Vagina (tissue), 2 donors: ENCODE data around the gene FAM117A.

Experiments used
- CTCF ChIP-seq, 3 experiments: fragments of 450-650 bp in 2 of 3; fragments of 200-600 bp in 1 of 3; sonication (generic) in 1 of 3; IDR thresholded peaks; one replicate each; pipeline ENCODE4 v1.5.1; 2017 to 2019; ENCODE audit warnings: antibody characterized with exemption in 3 of 3, mild to moderate bottlenecking in 2 of 3, moderate library complexity in 2 of 3
- POLR2A ChIP-seq, 2 donors: fragments of 450-650 bp; IDR thresholded peaks; one replicate each; pipeline ENCODE4 v1.6.1; 2017; ENCODE audit warnings: antibody characterized with exemption in 2 of 2, mild to moderate bottlenecking in 2 of 2, moderate library complexity in 2 of 2
- POLR2AphosphoS5 ChIP-seq, 2 donors: sonication (generic); formaldehyde crosslinking; IDR thresholded peaks; one replicate each; pipeline ENCODE4 v1.9.0; 2017; ENCODE audit warnings: antibody characterized with exemption in 2 of 2, mild to moderate bottlenecking in 2 of 2, low read depth in 1 of 2; ENCODE audit not compliant: insufficient read depth in 1 of 2

DNA sequence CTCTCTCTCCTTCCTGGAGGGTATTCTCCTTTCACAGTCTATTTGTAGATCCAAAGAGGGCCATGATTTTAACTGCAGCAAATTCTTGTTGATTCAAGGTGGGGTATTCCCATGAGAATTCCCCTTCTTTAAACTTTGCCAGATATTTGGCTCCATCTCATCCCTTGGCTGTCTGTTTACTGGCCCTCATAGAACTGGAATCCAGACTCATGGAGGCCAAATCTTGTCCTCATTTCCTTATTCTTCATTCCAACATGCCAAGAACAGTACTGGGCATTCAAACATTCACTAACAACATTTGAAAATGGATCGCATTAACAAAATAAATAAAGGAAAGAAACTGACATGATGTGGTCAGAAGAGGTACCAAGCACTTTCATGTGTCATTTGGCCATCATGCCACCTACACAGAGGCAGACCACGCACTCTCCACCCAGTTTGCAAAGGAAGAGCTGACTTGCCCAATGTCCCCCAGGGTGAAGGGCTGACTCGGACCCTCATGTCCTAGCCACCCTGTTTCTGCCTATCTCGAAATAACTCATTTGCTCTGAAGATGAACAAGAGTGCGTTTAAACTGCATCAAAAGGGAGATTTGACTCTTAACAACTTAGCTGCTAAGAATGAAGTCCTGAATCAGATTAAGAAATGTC lies 33.0 kb downstream of the FAM117A start:
- no peak for TF ChIP-seq POLR2A (IDR thresholded peaks at IDR 0.05)
- TF ChIP-seq CTCF (IDR thresholded peaks at IDR 0.05), result no peak
- no peak for TF ChIP-seq POLR2AphosphoS5 (IDR thresholded peaks at IDR 0.05; ENCODE audit: insufficient read depth in 1 of 2, low read depth in 1 of 2)
